ENCODE results near the gene LITAFD.
"Not testable (repeated sequence)": the region's sequence is repeated elsewhere in the genome, so short reads cannot be mapped to it uniquely, and the experiment has no call there.

The LITAFD gene

GRCh38 chr16:8872967-8873865 lies 8.9 kb upstream of the LITAFD start:
- H3K4me1 ChIP-seq (ENCODE audit: control insufficient read depth, insufficient read depth, low read length, unreplicated experiment) = peaks cover 14% of the 10 kb centered on the region
- no peaks in the 10 kb centered on the region for H3K27me3 ChIP-seq (ENCODE audit: insufficient read depth, low read length)
- no peaks in the 10 kb centered on the region for H3K79me2 ChIP-seq (ENCODE audit: control insufficient read depth, insufficient read depth, low read length, unreplicated experiment)
- no peak overlapping the region for H3K27ac ChIP-seq (ENCODE audit: low read depth, low read length)
- no peak overlapping the region for H2AFZ ChIP-seq (ENCODE audit: low read length, unreplicated experiment)
- H3K36me3 ChIP-seq (ENCODE audit: insufficient read depth, low read length) = no peaks in the 10 kb centered on the region
- no peak overlapping the region for H3K4me3 ChIP-seq (ENCODE audit: low read depth, low read length)

DNA sequence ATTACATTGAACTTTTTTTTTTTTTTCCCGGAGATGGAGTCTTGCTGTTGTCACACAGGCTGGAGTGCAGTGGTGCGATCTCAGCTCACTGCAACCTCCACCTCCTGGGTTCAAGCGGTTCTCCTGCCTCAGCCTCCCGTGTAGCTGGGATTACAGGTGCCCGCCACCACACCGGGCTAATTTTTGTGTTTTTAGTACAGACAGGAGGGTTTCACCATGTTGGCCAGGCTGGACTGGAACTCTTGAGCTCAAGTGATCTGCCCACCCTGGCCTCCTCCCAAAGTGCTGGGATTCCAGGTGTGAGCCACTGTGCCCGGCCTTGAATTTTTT lies 8.3 kb upstream of the LITAFD start:
- H3K27me3 ChIP-seq (ENCODE audit: insufficient read depth, low read length); H2AFZ ChIP-seq (ENCODE audit: low read length, unreplicated experiment); H3K4me3 ChIP-seq (ENCODE audit: low read depth, low read length); H3K27ac ChIP-seq (ENCODE audit: low read depth, low read length); H3K36me3 ChIP-seq (ENCODE audit: insufficient read depth, low read length); H3K79me2 ChIP-seq (ENCODE audit: control insufficient read depth, insufficient read depth, low read length, unreplicated experiment): not testable (repeated sequence)
- peaks cover 20% of the 10 kb centered on the region for H3K4me1 ChIP-seq (ENCODE audit: control insufficient read depth, insufficient read depth, low read length, unreplicated experiment)

DNA sequence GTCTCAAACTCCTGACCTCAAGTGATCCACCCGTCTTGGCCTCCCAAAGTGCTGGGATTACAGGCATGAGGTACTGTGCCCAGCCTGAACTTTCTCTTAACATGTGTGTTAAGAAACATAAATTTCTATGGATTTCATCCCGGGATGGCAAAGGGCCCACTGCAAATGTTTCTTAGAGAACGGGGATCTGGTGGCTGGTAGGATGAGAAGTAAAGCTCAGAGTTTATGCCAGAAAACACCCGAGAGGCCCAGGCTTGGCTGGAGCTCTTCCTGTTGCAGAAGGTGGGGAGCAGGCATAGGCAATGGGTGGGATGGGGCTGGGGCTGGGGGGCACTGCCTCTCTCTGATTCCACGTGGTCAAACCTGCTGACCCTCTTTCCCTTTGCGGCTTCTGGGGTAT lies 7.8 kb upstream of the LITAFD start:
- Histone ChIP-seq H3K27me3 (ENCODE audit: insufficient read depth, low read length) (no peaks in the 10 kb centered on the region), H3K4me1 (ENCODE audit: control insufficient read depth, insufficient read depth, low read length, unreplicated experiment) (peaks cover 26% of the 10 kb centered on the region), H3K79me2 (ENCODE audit: control insufficient read depth, insufficient read depth, low read length, unreplicated experiment) (no peaks in the 10 kb centered on the region), H3K36me3 (ENCODE audit: insufficient read depth, low read length) (no peaks in the 10 kb centered on the region), H2AFZ (ENCODE audit: low read length, unreplicated experiment) (no peak overlapping the region), H3K4me3 (ENCODE audit: low read depth, low read length) (no peak overlapping the region), H3K27ac (ENCODE audit: low read depth, low read length) (no peak overlapping the region)

DNA sequence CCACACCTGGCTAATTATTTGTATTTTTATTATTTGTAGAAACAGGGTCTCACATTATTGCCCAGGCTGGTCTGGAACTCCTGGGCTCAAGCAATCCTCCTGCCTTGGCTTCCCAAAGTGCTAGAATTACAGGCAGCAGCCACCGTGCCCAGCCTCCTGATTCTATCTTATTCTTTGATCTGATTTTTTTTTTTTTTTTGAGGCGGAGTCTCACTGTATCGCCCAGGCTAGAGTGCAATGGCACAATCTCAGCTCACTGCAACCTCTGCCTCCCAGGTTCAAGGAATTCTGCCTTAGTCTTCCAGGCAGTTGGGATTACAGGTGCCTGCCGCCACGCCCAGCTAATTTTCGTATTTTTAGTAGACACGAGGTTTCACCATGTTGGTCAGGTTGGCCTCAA lies 6.8 kb upstream of the LITAFD start:
- H3K36me3 ChIP-seq (ENCODE audit: insufficient read depth, low read length); H3K27ac ChIP-seq (ENCODE audit: low read depth, low read length); H3K27me3 ChIP-seq (ENCODE audit: insufficient read depth, low read length); H2AFZ ChIP-seq (ENCODE audit: low read length, unreplicated experiment); H3K4me3 ChIP-seq (ENCODE audit: low read depth, low read length); H3K79me2 ChIP-seq (ENCODE audit: control insufficient read depth, insufficient read depth, low read length, unreplicated experiment): not testable (repeated sequence)
- peaks cover 27% of the 10 kb centered on the region for H3K4me1 ChIP-seq (ENCODE audit: control insufficient read depth, insufficient read depth, low read length, unreplicated experiment)

GRCh38 chr16:8877894-8878522 lies 4.1 kb upstream of the LITAFD start:
- no peak overlapping the region for H2AFZ ChIP-seq (ENCODE audit: low read length, unreplicated experiment)
- H3K36me3 ChIP-seq (ENCODE audit: insufficient read depth, low read length) = no peaks in the 10 kb centered on the region
- H3K27me3 ChIP-seq (ENCODE audit: insufficient read depth, low read length) = no peaks in the 10 kb centered on the region
- no peak overlapping the region for H3K4me3 ChIP-seq (ENCODE audit: low read depth, low read length)
- peak overlapping the region; percentile 62; the same call in 1 of the 2 replicates for H3K27ac ChIP-seq (ENCODE audit: low read depth, low read length)
- no peaks in the 10 kb centered on the region for H3K79me2 ChIP-seq (ENCODE audit: control insufficient read depth, insufficient read depth, low read length, unreplicated experiment)
- peaks cover 17% of the 10 kb centered on the region for H3K4me1 ChIP-seq (ENCODE audit: control insufficient read depth, insufficient read depth, low read length, unreplicated experiment)

GRCh38 chr16:8878523-8878911 lies 3.6 kb upstream of the LITAFD start:
- H3K79me2 ChIP-seq (ENCODE audit: control insufficient read depth, insufficient read depth, low read length, unreplicated experiment) = no peaks in the 10 kb centered on the region
- H3K27ac ChIP-seq (ENCODE audit: low read depth, low read length) = peak overlapping the region; percentile 62
- H3K4me3 ChIP-seq (ENCODE audit: low read depth, low read length) = no peak overlapping the region
- peaks cover 17% of the 10 kb centered on the region for H3K4me1 ChIP-seq (ENCODE audit: control insufficient read depth, insufficient read depth, low read length, unreplicated experiment)
- peak overlapping the region; percentile 32 for H2AFZ ChIP-seq (ENCODE audit: low read length, unreplicated experiment)
- no peaks in the 10 kb centered on the region for H3K27me3 ChIP-seq (ENCODE audit: insufficient read depth, low read length)
- H3K36me3 ChIP-seq (ENCODE audit: insufficient read depth, low read length) = no peaks in the 10 kb centered on the region

DNA sequence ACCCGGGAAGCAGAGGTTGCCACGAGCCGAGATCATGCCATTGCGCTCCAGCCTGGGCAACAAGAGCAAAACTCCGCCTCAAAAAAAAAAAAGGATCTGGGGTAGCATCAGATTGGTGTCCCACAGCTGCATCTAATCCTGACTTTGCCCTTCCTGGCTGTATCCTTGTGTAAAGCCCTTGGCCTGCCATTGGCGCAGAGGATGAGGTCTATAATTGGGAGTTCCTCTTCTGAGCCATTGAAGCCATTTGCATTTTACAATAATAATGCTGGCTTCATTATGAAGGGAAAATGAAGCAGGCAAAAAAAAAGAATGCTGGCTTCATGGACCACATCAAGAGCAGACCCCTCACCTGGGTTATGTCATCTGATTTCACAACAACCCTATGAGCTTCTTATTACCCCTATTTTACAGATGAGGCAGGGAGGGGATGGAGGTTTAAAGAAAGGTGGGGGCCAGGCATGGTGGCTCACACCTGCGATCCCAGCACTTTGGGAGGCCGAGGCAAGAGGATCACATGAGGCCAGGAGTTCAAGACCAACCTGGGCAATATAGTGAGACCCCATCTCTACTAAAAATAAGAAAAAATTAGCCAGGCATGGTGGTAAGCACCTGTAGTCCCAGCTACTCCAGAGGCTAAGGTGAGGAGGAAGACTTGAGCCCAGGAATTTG lies 1.2 kb upstream of the LITAFD start:
- H3K27ac ChIP-seq (ENCODE audit: low read depth, low read length) = no peak overlapping the region
- peaks cover 34% of the 10 kb centered on the region for H3K4me1 ChIP-seq (ENCODE audit: control insufficient read depth, insufficient read depth, low read length, unreplicated experiment)
- H2AFZ ChIP-seq (ENCODE audit: low read length, unreplicated experiment) = no peak overlapping the region
- H3K4me3 ChIP-seq (ENCODE audit: low read depth, low read length) = no peak overlapping the region
- H3K27me3 ChIP-seq (ENCODE audit: insufficient read depth, low read length) = no peaks in the 10 kb centered on the region
- H3K36me3 ChIP-seq (ENCODE audit: insufficient read depth, low read length) = no peaks in the 10 kb centered on the region
- no peaks in the 10 kb centered on the region for H3K79me2 ChIP-seq (ENCODE audit: control insufficient read depth, insufficient read depth, low read length, unreplicated experiment)

DNA sequence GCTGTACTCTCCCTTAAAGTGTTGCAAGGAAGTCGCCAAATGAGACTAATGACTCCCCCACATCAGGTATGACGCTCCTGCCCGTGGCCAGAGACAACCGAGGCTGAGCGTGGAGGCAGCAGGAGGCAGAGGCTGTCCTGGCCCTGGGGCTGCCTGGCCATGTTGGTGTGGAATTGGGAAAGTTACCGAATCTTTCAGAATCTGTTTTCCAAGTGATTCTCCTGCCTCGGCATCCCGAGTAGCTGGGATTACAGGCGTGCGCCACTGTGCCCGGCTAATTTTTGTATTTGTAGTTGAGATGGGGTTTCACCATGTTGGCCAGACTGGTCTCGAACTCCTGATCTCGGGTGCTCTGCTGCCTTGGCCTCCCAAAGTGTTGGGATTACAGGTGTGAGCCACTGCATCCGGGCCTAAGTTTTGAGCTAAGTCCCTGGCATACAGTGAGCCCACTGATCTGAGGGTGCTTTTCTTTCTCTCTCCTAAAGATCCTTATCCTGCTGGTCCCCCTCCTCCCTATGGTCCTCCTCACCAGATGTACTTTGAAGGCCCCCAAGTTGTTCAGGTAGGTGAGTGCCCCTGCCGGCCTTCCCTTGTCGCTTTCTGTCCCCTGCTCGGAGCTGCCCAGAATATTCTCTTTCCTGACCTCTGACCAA lies 700 bp downstream of the LITAFD start:
- Histone ChIP-seq H3K36me3 (ENCODE audit: insufficient read depth, low read length) (no peaks in the 10 kb centered on the region), H2AFZ (ENCODE audit: low read length, unreplicated experiment) (no peak overlapping the region), H3K27me3 (ENCODE audit: insufficient read depth, low read length) (no peaks in the 10 kb centered on the region), H3K27ac (ENCODE audit: low read depth, low read length) (no peak overlapping the region), H3K4me1 (ENCODE audit: control insufficient read depth, insufficient read depth, low read length, unreplicated experiment) (peaks cover 49% of the 10 kb centered on the region), H3K79me2 (ENCODE audit: control insufficient read depth, insufficient read depth, low read length, unreplicated experiment) (no peaks in the 10 kb centered on the region), H3K4me3 (ENCODE audit: low read depth, low read length) (no peak overlapping the region)

- H3K79me2 ChIP-seq (ENCODE audit: control insufficient read depth, insufficient read depth, low read length, unreplicated experiment) = no peaks in the 10 kb centered on the region
- 0 out of 2 replicates have a peak, but pooled peaks cover 3% of the 10 kb centered on the region for H3K36me3 ChIP-seq (ENCODE audit: insufficient read depth, low read length)
- peak overlapping the region; percentile 71 for H3K27ac ChIP-seq (ENCODE audit: low read depth, low read length)
- H2AFZ ChIP-seq (ENCODE audit: low read length, unreplicated experiment) = no peak overlapping the region
- H3K4me3 ChIP-seq (ENCODE audit: low read depth, low read length) = no peak overlapping the region
- H3K4me1 ChIP-seq (ENCODE audit: control insufficient read depth, insufficient read depth, low read length, unreplicated experiment) = peaks cover 44% of the 10 kb centered on the region
- no peaks in the 10 kb centered on the region for H3K27me3 ChIP-seq (ENCODE audit: insufficient read depth, low read length)
Measured at GRCh38 chr16:8885674-8886592, 3.8 kb downstream of the LITAFD start.
